ENCODE results near the gene RGL1. TPM values are rescaled to one million over a fixed set of nuclear protein-coding genes. Genes with fewer than 3 reads are reported as not detected.

Gene RGL1
- total RNA-seq, 1 experiment from 2014 or later: 0.92 TPM

DNA sequence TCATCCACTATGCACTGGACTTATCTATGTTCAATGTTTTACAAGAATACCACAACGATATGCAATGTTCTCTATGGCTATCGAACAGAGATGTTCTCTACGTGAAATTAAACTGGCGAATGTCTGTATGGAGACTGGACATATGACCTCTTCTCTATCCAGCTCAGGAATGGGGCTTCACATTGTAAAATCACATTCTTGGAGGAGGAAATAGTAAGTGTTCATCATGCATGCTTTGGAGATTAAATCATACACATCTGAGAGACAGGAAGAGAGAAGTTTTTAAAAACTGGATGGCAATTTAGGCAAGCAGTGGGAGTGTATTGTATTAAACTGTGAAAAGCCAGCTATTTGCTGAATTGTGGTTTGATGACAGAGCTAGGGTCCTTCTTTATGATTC is 47.9 kb upstream of the RGL1 start:
- CTCF ChIA-PET: no interaction called here
- in situ Hi-C loops (cut with HindIII; ENCODE audit: low pct_unique_long_range_greater_than_20kb, low sequenced_read_pairs): no loop called here
- Histone ChIP-seq H3K4me1 (ENCODE audit: control insufficient read depth, insufficient read depth, low read length) (no peaks in the 10 kb centered on the region), H3K36me3 (ENCODE audit: control insufficient read depth, insufficient read depth, low read length) (no peaks in the 10 kb centered on the region), H3K27me3 (ENCODE audit: control insufficient read depth, insufficient read depth, low read length) (no peaks in the 10 kb centered on the region), H3K27ac (ENCODE audit: low read length) (no peak overlapping the region), H3K9me3 (ENCODE audit: control insufficient read depth, insufficient read depth, low read depth, low read length) (0 out of 2 replicates have a peak, but pooled peaks cover 3% of the 10 kb centered on the region), H3K4me3 (ENCODE audit: low read depth in 2 of 2, low read length in 2 of 2) (no peak overlapping the region)
- POLR2A ChIA-PET: interaction anchor here (0.5 kb wide), 1 partner anchor 10 kb away, joined by 3 read pairs; no protein-coding TSS in a partner anchor
- DNase-seq (ENCODE audit: low read depth, low spot score) (peak; percentile 33), ATAC-seq (no peak)
- no peak for TF ChIP-seq POLR2AphosphoS5 (IDR thresholded peaks at IDR 0.05; ENCODE audit: low read depth, low read length)
- TF ChIP-seq, protein P1, sequence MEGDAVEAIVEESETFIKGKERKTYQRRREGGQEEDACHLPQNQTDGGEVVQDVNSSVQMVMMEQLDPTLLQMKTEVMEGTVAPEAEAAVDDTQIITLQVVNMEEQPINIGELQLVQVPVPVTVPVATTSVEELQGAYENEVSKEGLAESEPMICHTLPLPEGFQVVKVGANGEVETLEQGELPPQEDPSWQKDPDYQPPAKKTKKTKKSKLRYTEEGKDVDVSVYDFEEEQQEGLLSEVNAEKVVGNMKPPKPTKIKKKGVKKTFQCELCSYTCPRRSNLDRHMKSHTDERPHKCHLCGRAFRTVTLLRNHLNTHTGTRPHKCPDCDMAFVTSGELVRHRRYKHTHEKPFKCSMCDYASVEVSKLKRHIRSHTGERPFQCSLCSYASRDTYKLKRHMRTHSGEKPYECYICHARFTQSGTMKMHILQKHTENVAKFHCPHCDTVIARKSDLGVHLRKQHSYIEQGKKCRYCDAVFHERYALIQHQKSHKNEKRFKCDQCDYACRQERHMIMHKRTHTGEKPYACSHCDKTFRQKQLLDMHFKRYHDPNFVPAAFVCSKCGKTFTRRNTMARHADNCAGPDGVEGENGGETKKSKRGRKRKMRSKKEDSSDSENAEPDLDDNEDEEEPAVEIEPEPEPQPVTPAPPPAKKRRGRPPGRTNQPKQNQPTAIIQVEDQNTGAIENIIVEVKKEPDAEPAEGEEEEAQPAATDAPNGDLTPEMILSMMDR (IDR thresholded peaks at IDR 0.05): no peak
- intact Hi-C loops (cut with micrococcal nuclease; ENCODE audit: unreplicated experiment): no loop called here
- no TSS peak for BruUV-seq (replicated peaks)

DNA sequence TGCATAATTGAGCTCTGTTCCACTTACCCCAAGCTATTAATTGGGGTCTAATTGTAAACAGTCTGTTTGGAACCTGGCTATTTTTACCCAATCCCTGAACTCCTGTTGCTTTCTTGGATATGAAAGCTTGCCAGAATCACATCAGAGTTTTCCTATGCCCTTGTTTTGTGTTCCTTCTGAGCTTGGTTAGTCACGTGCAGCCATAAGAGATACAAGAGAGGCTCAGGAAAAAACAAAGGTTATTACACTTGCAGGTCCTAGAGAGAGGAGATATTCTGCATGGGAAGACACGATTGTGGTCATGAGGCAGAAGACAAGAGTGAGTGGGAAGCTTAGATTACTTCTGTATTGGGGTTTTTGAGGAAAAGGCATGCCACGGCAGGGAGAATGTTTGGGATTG is 46.0 kb upstream of the RGL1 start:
- no TSS peak for BruUV-seq (replicated peaks)
- TF ChIP-seq, protein P1 (IDR thresholded peaks at IDR 0.05): no peak
- TF ChIP-seq SIN3A (IDR thresholded peaks at IDR 0.05; ENCODE audit: borderline replicate concordance, insufficient read depth, low read depth, low read length) (no peak), POLR2AphosphoS5 (IDR thresholded peaks at IDR 0.05; ENCODE audit: low read depth, low read length) (no peak), TCF7L2 (IDR thresholded peaks at IDR 0.05; ENCODE audit: low read depth, low read length) (no peak)
- TF ChIP-seq, protein P2, sequence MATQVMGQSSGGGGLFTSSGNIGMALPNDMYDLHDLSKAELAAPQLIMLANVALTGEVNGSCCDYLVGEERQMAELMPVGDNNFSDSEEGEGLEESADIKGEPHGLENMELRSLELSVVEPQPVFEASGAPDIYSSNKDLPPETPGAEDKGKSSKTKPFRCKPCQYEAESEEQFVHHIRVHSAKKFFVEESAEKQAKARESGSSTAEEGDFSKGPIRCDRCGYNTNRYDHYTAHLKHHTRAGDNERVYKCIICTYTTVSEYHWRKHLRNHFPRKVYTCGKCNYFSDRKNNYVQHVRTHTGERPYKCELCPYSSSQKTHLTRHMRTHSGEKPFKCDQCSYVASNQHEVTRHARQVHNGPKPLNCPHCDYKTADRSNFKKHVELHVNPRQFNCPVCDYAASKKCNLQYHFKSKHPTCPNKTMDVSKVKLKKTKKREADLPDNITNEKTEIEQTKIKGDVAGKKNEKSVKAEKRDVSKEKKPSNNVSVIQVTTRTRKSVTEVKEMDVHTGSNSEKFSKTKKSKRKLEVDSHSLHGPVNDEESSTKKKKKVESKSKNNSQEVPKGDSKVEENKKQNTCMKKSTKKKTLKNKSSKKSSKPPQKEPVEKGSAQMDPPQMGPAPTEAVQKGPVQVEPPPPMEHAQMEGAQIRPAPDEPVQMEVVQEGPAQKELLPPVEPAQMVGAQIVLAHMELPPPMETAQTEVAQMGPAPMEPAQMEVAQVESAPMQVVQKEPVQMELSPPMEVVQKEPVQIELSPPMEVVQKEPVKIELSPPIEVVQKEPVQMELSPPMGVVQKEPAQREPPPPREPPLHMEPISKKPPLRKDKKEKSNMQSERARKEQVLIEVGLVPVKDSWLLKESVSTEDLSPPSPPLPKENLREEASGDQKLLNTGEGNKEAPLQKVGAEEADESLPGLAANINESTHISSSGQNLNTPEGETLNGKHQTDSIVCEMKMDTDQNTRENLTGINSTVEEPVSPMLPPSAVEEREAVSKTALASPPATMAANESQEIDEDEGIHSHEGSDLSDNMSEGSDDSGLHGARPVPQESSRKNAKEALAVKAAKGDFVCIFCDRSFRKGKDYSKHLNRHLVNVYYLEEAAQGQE (IDR thresholded peaks at IDR 0.05; ENCODE audit: insufficient read depth in 1 of 2, low read depth in 2 of 2, low read length in 1 of 2): no peak
- Histone ChIP-seq H3K4me3 (ENCODE audit: low read depth in 2 of 2, low read length in 2 of 2) (no peak overlapping the region), H3K27ac (ENCODE audit: low read length) (no peak overlapping the region), H3K27me3 (ENCODE audit: control insufficient read depth, insufficient read depth, low read length) (no peaks in the 10 kb centered on the region), H3K4me1 (ENCODE audit: control insufficient read depth, insufficient read depth, low read length) (no peaks in the 10 kb centered on the region), H3K9me3 (ENCODE audit: control insufficient read depth, insufficient read depth, low read depth, low read length) (peaks cover under 1% of the 10 kb centered on the region; the same call in 1 of the 2 replicates), H3K36me3 (ENCODE audit: control insufficient read depth, insufficient read depth, low read length) (no peaks in the 10 kb centered on the region)
- in situ Hi-C loops (cut with HindIII; ENCODE audit: low pct_unique_long_range_greater_than_20kb, low sequenced_read_pairs): no loop called here
- CTCF ChIA-PET: no interaction called here
- POLR2A ChIA-PET: no interaction called here
- intact Hi-C loops (cut with micrococcal nuclease; ENCODE audit: unreplicated experiment): no loop called here
- DNase-seq (ENCODE audit: low read depth, low spot score) (no peak), ATAC-seq (no peak)
